WTC11 (cell line): ENCODE data around the gene PLCH2. TPM values are rescaled to one million over a fixed set of nuclear protein-coding genes. Genes with fewer than 3 reads are reported as not detected.

Source experiments
- ATAC-seq: fragments of 200-7000 bp; cut with Tn5 transposase; 2 replicates; pipeline ENCODE4 v1.10.0; 2021; ENCODE audit warnings: mild to moderate bottlenecking, moderate library complexity
- CTCF ChIA-PET: fragments of 300-600 bp; sonication (Branson Sonifier 250); formaldehyde crosslinking; loops from one replicate; lab custom pipeline; 2021; ENCODE audit warnings: antibody characterized with exemption; lab: Charles Lee
- POLR2A ChIA-PET: fragments of 350-600 bp; sonication (Branson Sonifier 250); formaldehyde crosslinking; loops from one replicate; lab custom pipeline; 2021; ENCODE audit warnings: antibody characterized with exemption; lab: Charles Lee
- DNase-seq: peaks from one replicate; pipeline ENCODE4 v3.0.0; 2021; ENCODE audit warnings: low spot score
- H3K27ac Mint-ChIP-seq: 2 replicates; pipeline ENCODE4 v1.8.0; 2021; ENCODE audit warnings: mixed read lengths
- H3K27me3 Mint-ChIP-seq: 2 replicates; pipeline ENCODE4 v1.8.0; 2021; ENCODE audit warnings: low read depth, mild to moderate bottlenecking, moderate library complexity, mixed read lengths
- H3K36me3 Mint-ChIP-seq: 2 replicates; pipeline ENCODE4 v1.8.0; 2021; ENCODE audit warnings: mixed read lengths
- H3K4me1 Mint-ChIP-seq: 2 replicates; pipeline ENCODE4 v1.8.0; 2022; ENCODE audit warnings: mixed read lengths
- H3K4me3 Mint-ChIP-seq: 2 replicates; pipeline ENCODE4 v1.8.0; 2021; ENCODE audit warnings: mild to moderate bottlenecking, moderate library complexity, mixed read lengths
- H3K9me3 Mint-ChIP-seq: 2 replicates; pipeline ENCODE4 v1.8.0; 2021; ENCODE audit warnings: mixed read lengths
- EMX1 ChIP-seq: fragments of 250-450 bp; sonication (Bioruptor Pico); IDR thresholded peaks from 2 replicates; pipeline ENCODE4 v1.8.0; 2021; ENCODE audit warnings: mild to moderate bottlenecking
- ETV6 ChIP-seq: sonication (generic); formaldehyde crosslinking; IDR thresholded peaks from 2 replicates; pipeline ENCODE4 v1.8.1; 2022; ENCODE audit warnings: mild to moderate bottlenecking, missing genetic modification reagents
- FOXJ3 ChIP-seq: sonication (generic); formaldehyde crosslinking; IDR thresholded peaks from 2 replicates; pipeline ENCODE4 v1.9.0; 2021; ENCODE audit warnings: missing genetic modification reagents, mild to moderate bottlenecking, borderline replicate concordance
- GRHL2 ChIP-seq: fragments of 250-450 bp; sonication (Bioruptor Pico); IDR thresholded peaks from 2 replicates; pipeline ENCODE4 v1.8.0; 2022; ENCODE audit warnings: mild to moderate bottlenecking, moderate library complexity; ENCODE audit not compliant: insufficient replicate concordance, severe bottlenecking
- KAT7 ChIP-seq: sonication (generic); formaldehyde crosslinking; IDR thresholded peaks from 2 replicates; pipeline ENCODE4 v1.8.1; 2023; ENCODE audit warnings: missing genetic modification reagents, mild to moderate bottlenecking, borderline replicate concordance
- NFATC4 ChIP-seq: fragments of 250-450 bp; sonication (Bioruptor Pico); IDR thresholded peaks from 2 replicates; pipeline ENCODE4 v1.9.0; 2021; ENCODE audit warnings: mild to moderate bottlenecking
- NR1H2 ChIP-seq: sonication (generic); formaldehyde crosslinking; IDR thresholded peaks from 2 replicates; pipeline ENCODE4 v1.9.0; 2021; ENCODE audit warnings: mild to moderate bottlenecking, moderate library complexity, missing genetic modification reagents
- SOX15 ChIP-seq: fragments of 250-450 bp; sonication (Bioruptor Pico); IDR thresholded peaks from 2 replicates; pipeline ENCODE4 v1.9.0; 2021; ENCODE audit warnings: mild to moderate bottlenecking
- TCF7 ChIP-seq: sonication (generic); formaldehyde crosslinking; IDR thresholded peaks from 2 replicates; pipeline ENCODE4 v1.8.0; 2022; ENCODE audit warnings: mild to moderate bottlenecking, low read depth, missing genetic modification reagents, moderate library complexity
- ZNF121 ChIP-seq: sonication (generic); formaldehyde crosslinking; IDR thresholded peaks from 2 replicates; pipeline ENCODE4 v1.8.0; 2023; ENCODE audit warnings: missing genetic modification reagents
- ZNF317 ChIP-seq: sonication (generic); formaldehyde crosslinking; IDR thresholded peaks from 2 replicates; pipeline ENCODE4 v1.8.1; 2023; ENCODE audit warnings: low read depth, mild to moderate bottlenecking, moderate library complexity, missing genetic modification reagents, borderline replicate concordance
- ZNF423 ChIP-seq: fragments of 250-450 bp; sonication (Bioruptor Pico); IDR thresholded peaks from 2 replicates; pipeline ENCODE4 v2.1.2; 2022; ENCODE audit warnings: mild to moderate bottlenecking, moderate library complexity
- total RNA-seq: library from RNA; stranded (reverse); gene quantifications from 3 replicates; pipeline ENCODE4 v1.2.3, GENCODE V29; 2021
- TF ChIP-seq, protein P1 (sequence below): sonication (generic); formaldehyde crosslinking; IDR thresholded peaks from 2 replicates; pipeline ENCODE4 v1.8.1; 2022; ENCODE audit warnings: low read depth, mild to moderate bottlenecking, moderate library complexity, missing genetic modification reagents, borderline replicate concordance
- TF ChIP-seq, protein P2 (sequence below): sonication (generic); formaldehyde crosslinking; conservative IDR thresholded peaks from 2 replicates; pipeline ENCODE4 v1.8.1; 2023; ENCODE audit warnings: mild to moderate bottlenecking, low read depth, missing genetic modification reagents, moderate library complexity
- TF ChIP-seq, protein P3 (sequence below): sonication (generic); formaldehyde crosslinking; IDR thresholded peaks from 2 replicates; pipeline ENCODE4 v1.8.1; 2022; ENCODE audit warnings: missing genetic modification reagents, borderline replicate concordance
- TF ChIP-seq, protein P4 (sequence below): sonication (generic); formaldehyde crosslinking; IDR thresholded peaks from 2 replicates; pipeline ENCODE4 v1.8.0; 2023; ENCODE audit warnings: missing genetic modification reagents, mild to moderate bottlenecking, borderline replicate concordance
- TF ChIP-seq, protein P5 (sequence below): fragments of 250-450 bp; sonication (Bioruptor Pico); IDR thresholded peaks from 2 replicates; pipeline ENCODE4 v1.9.0; 2021; ENCODE audit warnings: mild to moderate bottlenecking
- TF ChIP-seq, protein P6 (sequence below): sonication (generic); formaldehyde crosslinking; IDR thresholded peaks from 2 replicates; pipeline ENCODE4 v1.8.1; 2023; ENCODE audit warnings: mild to moderate bottlenecking, moderate library complexity, missing genetic modification reagents
- TF ChIP-seq, protein P7 (sequence below): fragments of 250-450 bp; sonication (Bioruptor Pico); IDR thresholded peaks from 2 replicates; pipeline ENCODE4 v1.9.0; 2021; ENCODE audit warnings: mild to moderate bottlenecking, borderline replicate concordance

The PLCH2 gene
- total RNA-seq, 1 experiment from 2014 or later, result 0.17 TPM

DNA sequence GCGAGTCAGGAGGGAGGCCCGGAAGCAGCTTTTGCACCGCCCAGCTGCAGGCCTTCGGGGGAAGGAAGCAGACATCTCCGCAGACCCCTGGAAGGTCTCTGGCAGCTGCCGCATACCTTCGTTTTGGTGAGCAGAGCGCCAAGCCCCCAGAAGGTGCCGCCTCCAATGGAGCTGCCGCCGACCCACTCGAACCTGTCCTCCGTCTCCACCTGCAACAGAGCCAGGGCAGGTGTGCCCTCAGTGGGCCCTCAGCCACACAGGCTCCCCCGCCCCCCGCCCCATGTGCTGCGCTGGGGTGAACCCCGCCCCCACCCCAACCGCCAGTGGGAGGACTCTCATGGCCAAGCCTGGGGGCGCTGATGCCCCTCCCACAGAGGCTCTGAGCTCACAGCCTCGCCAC lies 44.1 kb downstream of the PLCH2 start:
- Mint-ChIP-seq H3K4me3 (no peak overlapping the region), H3K9me3 (no peaks in the 10 kb centered on the region), H3K27ac (no peak overlapping the region), H3K36me3 (peaks cover 19% of the 10 kb centered on the region), H3K27me3 (no peaks in the 10 kb centered on the region), H3K4me1 (peaks cover 15% of the 10 kb centered on the region)
- CTCF ChIA-PET, result no interaction called here
- POLR2A ChIA-PET, result no interaction called here
- no peak for DNase-seq
- ATAC-seq, result no peak
- no peak for TF ChIP-seq TCF7 (CRISPR knock-in tag)
- no peak for TF ChIP-seq GRHL2 (CRISPR knock-in tag)
- TF ChIP-seq, protein P1, sequence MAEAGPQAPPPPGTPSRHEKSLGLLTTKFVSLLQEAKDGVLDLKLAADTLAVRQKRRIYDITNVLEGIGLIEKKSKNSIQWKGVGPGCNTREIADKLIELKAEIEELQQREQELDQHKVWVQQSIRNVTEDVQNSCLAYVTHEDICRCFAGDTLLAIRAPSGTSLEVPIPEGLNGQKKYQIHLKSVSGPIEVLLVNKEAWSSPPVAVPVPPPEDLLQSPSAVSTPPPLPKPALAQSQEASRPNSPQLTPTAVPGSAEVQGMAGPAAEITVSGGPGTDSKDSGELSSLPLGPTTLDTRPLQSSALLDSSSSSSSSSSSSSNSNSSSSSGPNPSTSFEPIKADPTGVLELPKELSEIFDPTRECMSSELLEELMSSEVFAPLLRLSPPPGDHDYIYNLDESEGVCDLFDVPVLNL (CRISPR knock-in tag), result no peak
- TF ChIP-seq, protein P2, sequence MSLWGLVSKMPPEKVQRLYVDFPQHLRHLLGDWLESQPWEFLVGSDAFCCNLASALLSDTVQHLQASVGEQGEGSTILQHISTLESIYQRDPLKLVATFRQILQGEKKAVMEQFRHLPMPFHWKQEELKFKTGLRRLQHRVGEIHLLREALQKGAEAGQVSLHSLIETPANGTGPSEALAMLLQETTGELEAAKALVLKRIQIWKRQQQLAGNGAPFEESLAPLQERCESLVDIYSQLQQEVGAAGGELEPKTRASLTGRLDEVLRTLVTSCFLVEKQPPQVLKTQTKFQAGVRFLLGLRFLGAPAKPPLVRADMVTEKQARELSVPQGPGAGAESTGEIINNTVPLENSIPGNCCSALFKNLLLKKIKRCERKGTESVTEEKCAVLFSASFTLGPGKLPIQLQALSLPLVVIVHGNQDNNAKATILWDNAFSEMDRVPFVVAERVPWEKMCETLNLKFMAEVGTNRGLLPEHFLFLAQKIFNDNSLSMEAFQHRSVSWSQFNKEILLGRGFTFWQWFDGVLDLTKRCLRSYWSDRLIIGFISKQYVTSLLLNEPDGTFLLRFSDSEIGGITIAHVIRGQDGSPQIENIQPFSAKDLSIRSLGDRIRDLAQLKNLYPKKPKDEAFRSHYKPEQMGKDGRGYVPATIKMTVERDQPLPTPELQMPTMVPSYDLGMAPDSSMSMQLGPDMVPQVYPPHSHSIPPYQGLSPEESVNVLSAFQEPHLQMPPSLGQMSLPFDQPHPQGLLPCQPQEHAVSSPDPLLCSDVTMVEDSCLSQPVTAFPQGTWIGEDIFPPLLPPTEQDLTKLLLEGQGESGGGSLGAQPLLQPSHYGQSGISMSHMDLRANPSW (CRISPR knock-in tag), result no peak
- no peak for TF ChIP-seq KAT7 (CRISPR knock-in tag)
- TF ChIP-seq ZNF121 (CRISPR knock-in tag), result no peak
- TF ChIP-seq, protein P3, sequence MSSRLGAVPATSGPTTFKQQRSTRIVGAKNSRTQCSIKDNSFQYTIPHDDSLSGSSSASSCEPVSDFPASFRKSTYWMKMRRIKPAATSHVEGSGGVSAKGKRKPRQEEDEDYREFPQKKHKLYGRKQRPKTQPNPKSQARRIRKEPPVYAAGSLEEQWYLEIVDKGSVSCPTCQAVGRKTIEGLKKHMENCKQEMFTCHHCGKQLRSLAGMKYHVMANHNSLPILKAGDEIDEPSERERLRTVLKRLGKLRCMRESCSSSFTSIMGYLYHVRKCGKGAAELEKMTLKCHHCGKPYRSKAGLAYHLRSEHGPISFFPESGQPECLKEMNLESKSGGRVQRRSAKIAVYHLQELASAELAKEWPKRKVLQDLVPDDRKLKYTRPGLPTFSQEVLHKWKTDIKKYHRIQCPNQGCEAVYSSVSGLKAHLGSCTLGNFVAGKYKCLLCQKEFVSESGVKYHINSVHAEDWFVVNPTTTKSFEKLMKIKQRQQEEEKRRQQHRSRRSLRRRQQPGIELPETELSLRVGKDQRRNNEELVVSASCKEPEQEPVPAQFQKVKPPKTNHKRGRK (CRISPR knock-in tag), result no peak
- no peak for TF ChIP-seq ZNF317 (CRISPR knock-in tag)
- TF ChIP-seq ETV6 (CRISPR knock-in tag), result no peak
- TF ChIP-seq, protein P4, sequence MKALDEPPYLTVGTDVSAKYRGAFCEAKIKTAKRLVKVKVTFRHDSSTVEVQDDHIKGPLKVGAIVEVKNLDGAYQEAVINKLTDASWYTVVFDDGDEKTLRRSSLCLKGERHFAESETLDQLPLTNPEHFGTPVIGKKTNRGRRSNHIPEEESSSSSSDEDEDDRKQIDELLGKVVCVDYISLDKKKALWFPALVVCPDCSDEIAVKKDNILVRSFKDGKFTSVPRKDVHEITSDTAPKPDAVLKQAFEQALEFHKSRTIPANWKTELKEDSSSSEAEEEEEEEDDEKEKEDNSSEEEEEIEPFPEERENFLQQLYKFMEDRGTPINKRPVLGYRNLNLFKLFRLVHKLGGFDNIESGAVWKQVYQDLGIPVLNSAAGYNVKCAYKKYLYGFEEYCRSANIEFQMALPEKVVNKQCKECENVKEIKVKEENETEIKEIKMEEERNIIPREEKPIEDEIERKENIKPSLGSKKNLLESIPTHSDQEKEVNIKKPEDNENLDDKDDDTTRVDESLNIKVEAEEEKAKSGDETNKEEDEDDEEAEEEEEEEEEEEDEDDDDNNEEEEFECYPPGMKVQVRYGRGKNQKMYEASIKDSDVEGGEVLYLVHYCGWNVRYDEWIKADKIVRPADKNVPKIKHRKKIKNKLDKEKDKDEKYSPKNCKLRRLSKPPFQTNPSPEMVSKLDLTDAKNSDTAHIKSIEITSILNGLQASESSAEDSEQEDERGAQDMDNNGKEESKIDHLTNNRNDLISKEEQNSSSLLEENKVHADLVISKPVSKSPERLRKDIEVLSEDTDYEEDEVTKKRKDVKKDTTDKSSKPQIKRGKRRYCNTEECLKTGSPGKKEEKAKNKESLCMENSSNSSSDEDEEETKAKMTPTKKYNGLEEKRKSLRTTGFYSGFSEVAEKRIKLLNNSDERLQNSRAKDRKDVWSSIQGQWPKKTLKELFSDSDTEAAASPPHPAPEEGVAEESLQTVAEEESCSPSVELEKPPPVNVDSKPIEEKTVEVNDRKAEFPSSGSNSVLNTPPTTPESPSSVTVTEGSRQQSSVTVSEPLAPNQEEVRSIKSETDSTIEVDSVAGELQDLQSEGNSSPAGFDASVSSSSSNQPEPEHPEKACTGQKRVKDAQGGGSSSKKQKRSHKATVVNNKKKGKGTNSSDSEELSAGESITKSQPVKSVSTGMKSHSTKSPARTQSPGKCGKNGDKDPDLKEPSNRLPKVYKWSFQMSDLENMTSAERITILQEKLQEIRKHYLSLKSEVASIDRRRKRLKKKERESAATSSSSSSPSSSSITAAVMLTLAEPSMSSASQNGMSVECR, result no peak
- no peak for TF ChIP-seq NFATC4 (CRISPR knock-in tag)
- TF ChIP-seq EMX1 (CRISPR knock-in tag), result no peak
- no peak for TF ChIP-seq NR1H2 (CRISPR knock-in tag)
- TF ChIP-seq, protein P5, sequence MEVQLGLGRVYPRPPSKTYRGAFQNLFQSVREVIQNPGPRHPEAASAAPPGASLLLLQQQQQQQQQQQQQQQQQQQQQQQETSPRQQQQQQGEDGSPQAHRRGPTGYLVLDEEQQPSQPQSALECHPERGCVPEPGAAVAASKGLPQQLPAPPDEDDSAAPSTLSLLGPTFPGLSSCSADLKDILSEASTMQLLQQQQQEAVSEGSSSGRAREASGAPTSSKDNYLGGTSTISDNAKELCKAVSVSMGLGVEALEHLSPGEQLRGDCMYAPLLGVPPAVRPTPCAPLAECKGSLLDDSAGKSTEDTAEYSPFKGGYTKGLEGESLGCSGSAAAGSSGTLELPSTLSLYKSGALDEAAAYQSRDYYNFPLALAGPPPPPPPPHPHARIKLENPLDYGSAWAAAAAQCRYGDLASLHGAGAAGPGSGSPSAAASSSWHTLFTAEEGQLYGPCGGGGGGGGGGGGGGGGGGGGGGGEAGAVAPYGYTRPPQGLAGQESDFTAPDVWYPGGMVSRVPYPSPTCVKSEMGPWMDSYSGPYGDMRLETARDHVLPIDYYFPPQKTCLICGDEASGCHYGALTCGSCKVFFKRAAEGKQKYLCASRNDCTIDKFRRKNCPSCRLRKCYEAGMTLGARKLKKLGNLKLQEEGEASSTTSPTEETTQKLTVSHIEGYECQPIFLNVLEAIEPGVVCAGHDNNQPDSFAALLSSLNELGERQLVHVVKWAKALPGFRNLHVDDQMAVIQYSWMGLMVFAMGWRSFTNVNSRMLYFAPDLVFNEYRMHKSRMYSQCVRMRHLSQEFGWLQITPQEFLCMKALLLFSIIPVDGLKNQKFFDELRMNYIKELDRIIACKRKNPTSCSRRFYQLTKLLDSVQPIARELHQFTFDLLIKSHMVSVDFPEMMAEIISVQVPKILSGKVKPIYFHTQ (CRISPR knock-in tag), result no peak
- no peak for TF ChIP-seq ZNF423 (CRISPR knock-in tag)
- TF ChIP-seq FOXJ3 (CRISPR knock-in tag), result no peak
- TF ChIP-seq, protein P6, sequence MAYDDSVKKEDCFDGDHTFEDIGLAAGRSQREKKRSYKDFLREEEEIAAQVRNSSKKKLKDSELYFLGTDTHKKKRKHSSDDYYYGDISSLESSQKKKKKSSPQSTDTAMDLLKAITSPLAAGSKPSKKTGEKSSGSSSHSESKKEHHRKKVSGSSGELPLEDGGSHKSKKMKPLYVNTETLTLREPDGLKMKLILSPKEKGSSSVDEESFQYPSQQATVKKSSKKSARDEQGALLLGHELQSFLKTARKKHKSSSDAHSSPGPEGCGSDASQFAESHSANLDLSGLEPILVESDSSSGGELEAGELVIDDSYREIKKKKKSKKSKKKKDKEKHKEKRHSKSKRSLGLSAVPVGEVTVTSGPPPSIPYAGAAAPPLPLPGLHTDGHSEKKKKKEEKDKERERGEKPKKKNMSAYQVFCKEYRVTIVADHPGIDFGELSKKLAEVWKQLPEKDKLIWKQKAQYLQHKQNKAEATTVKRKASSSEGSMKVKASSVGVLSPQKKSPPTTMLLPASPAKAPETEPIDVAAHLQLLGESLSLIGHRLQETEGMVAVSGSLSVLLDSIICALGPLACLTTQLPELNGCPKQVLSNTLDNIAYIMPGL, result no peak
- TF ChIP-seq, protein P7, sequence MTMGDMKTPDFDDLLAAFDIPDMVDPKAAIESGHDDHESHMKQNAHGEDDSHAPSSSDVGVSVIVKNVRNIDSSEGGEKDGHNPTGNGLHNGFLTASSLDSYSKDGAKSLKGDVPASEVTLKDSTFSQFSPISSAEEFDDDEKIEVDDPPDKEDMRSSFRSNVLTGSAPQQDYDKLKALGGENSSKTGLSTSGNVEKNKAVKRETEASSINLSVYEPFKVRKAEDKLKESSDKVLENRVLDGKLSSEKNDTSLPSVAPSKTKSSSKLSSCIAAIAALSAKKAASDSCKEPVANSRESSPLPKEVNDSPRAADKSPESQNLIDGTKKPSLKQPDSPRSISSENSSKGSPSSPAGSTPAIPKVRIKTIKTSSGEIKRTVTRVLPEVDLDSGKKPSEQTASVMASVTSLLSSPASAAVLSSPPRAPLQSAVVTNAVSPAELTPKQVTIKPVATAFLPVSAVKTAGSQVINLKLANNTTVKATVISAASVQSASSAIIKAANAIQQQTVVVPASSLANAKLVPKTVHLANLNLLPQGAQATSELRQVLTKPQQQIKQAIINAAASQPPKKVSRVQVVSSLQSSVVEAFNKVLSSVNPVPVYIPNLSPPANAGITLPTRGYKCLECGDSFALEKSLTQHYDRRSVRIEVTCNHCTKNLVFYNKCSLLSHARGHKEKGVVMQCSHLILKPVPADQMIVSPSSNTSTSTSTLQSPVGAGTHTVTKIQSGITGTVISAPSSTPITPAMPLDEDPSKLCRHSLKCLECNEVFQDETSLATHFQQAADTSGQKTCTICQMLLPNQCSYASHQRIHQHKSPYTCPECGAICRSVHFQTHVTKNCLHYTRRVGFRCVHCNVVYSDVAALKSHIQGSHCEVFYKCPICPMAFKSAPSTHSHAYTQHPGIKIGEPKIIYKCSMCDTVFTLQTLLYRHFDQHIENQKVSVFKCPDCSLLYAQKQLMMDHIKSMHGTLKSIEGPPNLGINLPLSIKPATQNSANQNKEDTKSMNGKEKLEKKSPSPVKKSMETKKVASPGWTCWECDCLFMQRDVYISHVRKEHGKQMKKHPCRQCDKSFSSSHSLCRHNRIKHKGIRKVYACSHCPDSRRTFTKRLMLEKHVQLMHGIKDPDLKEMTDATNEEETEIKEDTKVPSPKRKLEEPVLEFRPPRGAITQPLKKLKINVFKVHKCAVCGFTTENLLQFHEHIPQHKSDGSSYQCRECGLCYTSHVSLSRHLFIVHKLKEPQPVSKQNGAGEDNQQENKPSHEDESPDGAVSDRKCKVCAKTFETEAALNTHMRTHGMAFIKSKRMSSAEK (CRISPR knock-in tag), result no peak
- no peak for TF ChIP-seq SOX15 (CRISPR knock-in tag)
